Measurements from ENCODE around the gene SUCO.

GRCh38 chr1:172485626-172486025 lies 47.3 kb upstream of the SUCO start:
- TF ChIP-seq CTCF (IDR thresholded peaks at IDR 0.05), result no peak
- no peak for TF ChIP-seq POLR2A (IDR thresholded peaks at IDR 0.05; ENCODE audit: low read depth)

Measured in esophagus muscularis mucosa (tissue), 3 donors.